Body of pancreas (tissue), 4 donors: ENCODE results near the gene CCNY.

Source experiments
- POLR2A ChIP-seq, 3 donors: fragments of 450-650 bp; IDR thresholded peaks; one replicate each; pipeline ENCODE4 v1.6.1; 2016; ENCODE audit warnings: antibody characterized with exemption in 3 of 3, mild to moderate bottlenecking in 2 of 3
- TF ChIP-seq, protein P1 (sequence below), 7 experiments: fragments of 450-650 bp in 4 of 7; fragments of 200-600 bp in 3 of 7; sonication (generic) in 3 of 7; IDR thresholded peaks; one replicate each; pipeline ENCODE4 v1.5.1; 2016 to 2019; ENCODE audit warnings: antibody characterized with exemption in 7 of 7

DNA sequence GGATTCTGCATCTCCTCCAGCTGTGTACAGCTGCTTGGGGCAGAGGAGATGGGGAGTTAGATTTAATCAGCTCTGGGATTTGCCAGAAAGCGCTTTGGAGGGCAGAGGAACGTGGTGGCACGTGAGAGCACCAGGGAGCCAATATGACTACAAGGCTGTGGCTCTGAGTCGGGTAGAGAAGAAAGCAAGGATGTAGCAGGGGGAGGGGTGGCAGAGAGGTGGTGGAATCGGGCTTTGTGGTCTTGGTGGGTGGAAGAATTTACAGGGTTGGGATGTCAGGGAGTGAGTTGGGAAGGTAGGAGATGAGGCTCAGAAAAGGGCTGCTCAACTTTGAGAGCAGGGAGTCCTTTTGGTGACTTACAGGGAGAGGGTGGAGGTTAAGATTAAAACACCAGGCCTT lies 113.6 kb downstream of the CCNY start:
- no peak for TF ChIP-seq POLR2A (IDR thresholded peaks at IDR 0.05)
- TF ChIP-seq, protein P1, sequence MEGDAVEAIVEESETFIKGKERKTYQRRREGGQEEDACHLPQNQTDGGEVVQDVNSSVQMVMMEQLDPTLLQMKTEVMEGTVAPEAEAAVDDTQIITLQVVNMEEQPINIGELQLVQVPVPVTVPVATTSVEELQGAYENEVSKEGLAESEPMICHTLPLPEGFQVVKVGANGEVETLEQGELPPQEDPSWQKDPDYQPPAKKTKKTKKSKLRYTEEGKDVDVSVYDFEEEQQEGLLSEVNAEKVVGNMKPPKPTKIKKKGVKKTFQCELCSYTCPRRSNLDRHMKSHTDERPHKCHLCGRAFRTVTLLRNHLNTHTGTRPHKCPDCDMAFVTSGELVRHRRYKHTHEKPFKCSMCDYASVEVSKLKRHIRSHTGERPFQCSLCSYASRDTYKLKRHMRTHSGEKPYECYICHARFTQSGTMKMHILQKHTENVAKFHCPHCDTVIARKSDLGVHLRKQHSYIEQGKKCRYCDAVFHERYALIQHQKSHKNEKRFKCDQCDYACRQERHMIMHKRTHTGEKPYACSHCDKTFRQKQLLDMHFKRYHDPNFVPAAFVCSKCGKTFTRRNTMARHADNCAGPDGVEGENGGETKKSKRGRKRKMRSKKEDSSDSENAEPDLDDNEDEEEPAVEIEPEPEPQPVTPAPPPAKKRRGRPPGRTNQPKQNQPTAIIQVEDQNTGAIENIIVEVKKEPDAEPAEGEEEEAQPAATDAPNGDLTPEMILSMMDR (IDR thresholded peaks at IDR 0.05) = no peak
